Type B pancreatic cell (in vitro differentiated cells): Measurements from ENCODE around the gene SYT17. TPM values are rescaled to one million over a fixed set of nuclear protein-coding genes. Genes with fewer than 3 reads are reported as not detected.

Experiments
- DNase-seq: peaks from one replicate; pipeline ENCODE4 v3.0.0; 2021; ENCODE audit warnings: mixed read lengths; ENCODE audit not compliant: unreplicated experiment; ENCODE audit errors: extremely low spot score
- H3K27ac Mint-ChIP-seq: 2 replicates; pipeline ENCODE4 v1.8.0; 2021; ENCODE audit warnings: mild to moderate bottlenecking, mixed read lengths
- H3K27me3 Mint-ChIP-seq: 2 replicates; pipeline ENCODE4 v1.8.0; 2021; ENCODE audit warnings: mixed read lengths
- H3K36me3 Mint-ChIP-seq: 2 replicates; pipeline ENCODE4 v1.8.0; 2021; ENCODE audit warnings: mixed read lengths
- H3K4me1 Mint-ChIP-seq: one replicate; pipeline ENCODE4 v1.8.0; 2021; ENCODE audit warnings: mixed read lengths; ENCODE audit not compliant: unreplicated experiment
- H3K4me3 Mint-ChIP-seq: 2 replicates; pipeline ENCODE4 v1.8.0; 2021; ENCODE audit warnings: mild to moderate bottlenecking, mixed read lengths
- H3K9me3 Mint-ChIP-seq: 2 replicates; pipeline ENCODE4 v1.8.0; 2021; ENCODE audit warnings: mixed read lengths
- CTCF ChIP-seq: fragments of 200-600 bp; sonication (generic); conservative IDR thresholded peaks from 2 replicates; pipeline ENCODE4 v1.5.0; 2021; ENCODE audit warnings: antibody characterized with exemption, mild to moderate bottlenecking
- total RNA-seq: library from RNA; stranded (reverse); gene quantifications from 2 replicates; pipeline ENCODE4 v1.2.1, GENCODE V29; 2021; ENCODE audit warnings: low replicate concordance

The SYT17 gene
- total RNA-seq, 1 donor from 2014 or later = 10.7 TPM

DNA sequence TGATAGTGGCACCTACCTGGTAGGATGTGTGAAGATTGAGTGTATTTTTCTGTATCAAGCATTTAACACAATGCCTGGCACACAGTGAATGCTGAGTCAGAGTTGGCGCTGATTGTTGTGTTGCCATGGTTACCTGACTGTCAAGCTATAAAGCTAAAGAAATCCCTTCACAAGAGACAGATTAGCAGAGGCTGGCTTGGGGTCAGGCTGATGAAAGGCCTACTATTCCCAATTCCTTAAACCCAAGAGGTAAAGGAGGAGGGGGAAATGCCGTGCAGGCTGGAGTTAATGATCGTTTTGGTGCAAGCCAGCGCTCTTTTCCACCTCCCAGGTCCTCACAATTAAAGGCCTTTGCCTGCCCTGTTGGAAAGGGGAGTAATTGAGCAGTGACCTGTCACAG, 123.4 kb downstream of the SYT17 start:
- no peak overlapping the region for H3K4me3 Mint-ChIP-seq
- H3K4me1 Mint-ChIP-seq = peaks cover 25% of the 10 kb centered on the region
- H3K36me3 Mint-ChIP-seq = no peaks in the 10 kb centered on the region
- no peak overlapping the region for H3K27ac Mint-ChIP-seq
- no peak for DNase-seq
- H3K27me3 Mint-ChIP-seq = peaks cover 12% of the 10 kb centered on the region
- no peak for TF ChIP-seq CTCF
- no peaks in the 10 kb centered on the region for H3K9me3 Mint-ChIP-seq

GRCh38 chr16:19292186-19292585, 124.1 kb downstream of the SYT17 start:
- peaks cover 12% of the 10 kb centered on the region for H3K27me3 Mint-ChIP-seq

GRCh38 chr16:19294156-19294649, 126.2 kb downstream of the SYT17 start:
- no peak for TF ChIP-seq CTCF
- no peak for DNase-seq
- no peaks in the 10 kb centered on the region for H3K9me3 Mint-ChIP-seq
- peaks cover 25% of the 10 kb centered on the region for H3K4me1 Mint-ChIP-seq
- H3K27me3 Mint-ChIP-seq = peaks cover 11% of the 10 kb centered on the region
- H3K27ac Mint-ChIP-seq = no peak overlapping the region
- H3K36me3 Mint-ChIP-seq = no peaks in the 10 kb centered on the region
- H3K4me3 Mint-ChIP-seq = no peak overlapping the region

More at GRCh38 chr16:19292186-19292585, 124.1 kb downstream of the SYT17 start:
- Mint-ChIP-seq H3K4me3 (no peak overlapping the region), H3K4me1 (peaks cover 25% of the 10 kb centered on the region), H3K9me3 (no peaks in the 10 kb centered on the region), H3K36me3 (no peaks in the 10 kb centered on the region), H3K27ac (no peak overlapping the region)
- no peak for TF ChIP-seq CTCF
- DNase-seq = no peak

GRCh38 chr16:19295393-19295792, 127.4 kb downstream of the SYT17 start:
- H3K36me3 Mint-ChIP-seq = no peaks in the 10 kb centered on the region
- no peaks in the 10 kb centered on the region for H3K9me3 Mint-ChIP-seq
- H3K4me3 Mint-ChIP-seq = no peak overlapping the region
- TF ChIP-seq CTCF = no peak
- H3K4me1 Mint-ChIP-seq = peaks cover 22% of the 10 kb centered on the region
- H3K27ac Mint-ChIP-seq = no peak overlapping the region
- peaks cover 14% of the 10 kb centered on the region for H3K27me3 Mint-ChIP-seq
- no peak for DNase-seq

DNA sequence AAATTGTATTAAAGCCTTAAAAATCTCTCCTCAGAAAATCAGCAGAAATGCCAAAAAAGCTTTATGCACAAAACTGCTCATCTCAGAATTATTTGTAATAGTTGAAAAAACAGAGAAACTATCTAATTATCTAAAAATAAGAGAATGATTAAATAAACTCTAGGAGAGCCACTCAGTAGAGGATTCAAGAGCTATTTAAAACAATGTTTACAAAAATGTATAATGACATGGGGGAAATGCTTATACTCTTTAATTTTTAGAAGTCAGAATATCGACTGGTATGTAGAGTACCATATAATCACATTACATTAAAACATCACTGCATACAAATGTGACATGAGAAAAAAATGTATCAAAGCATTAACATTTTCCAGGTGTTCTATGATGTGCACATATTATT, 129.4 kb downstream of the SYT17 start:
- DNase-seq = no peak
- Mint-ChIP-seq H3K4me3 (no peak overlapping the region), H3K27ac (no peak overlapping the region), H3K9me3 (no peaks in the 10 kb centered on the region), H3K36me3 (no peaks in the 10 kb centered on the region), H3K4me1 (peaks cover 10% of the 10 kb centered on the region), H3K27me3 (peaks cover 14% of the 10 kb centered on the region)
- TF ChIP-seq CTCF = no peak

GRCh38 chr16:19299565-19299964, 131.5 kb downstream of the SYT17 start:
- Mint-ChIP-seq H3K4me1 (peaks cover 3% of the 10 kb centered on the region), H3K27ac (no peak overlapping the region), H3K9me3 (no peaks in the 10 kb centered on the region), H3K36me3 (no peaks in the 10 kb centered on the region), H3K4me3 (no peak overlapping the region), H3K27me3 (peaks cover 7% of the 10 kb centered on the region)
- no peak for TF ChIP-seq CTCF
- DNase-seq = no peak
